ENCODE results near the gene XKR7. TPM values are rescaled to one million over a fixed set of nuclear protein-coding genes. Genes with fewer than 3 reads are reported as not detected.

Gene XKR7
- total and polyA plus RNA-seq, 2 donors (not counting 1 experiment from before 2014, with no cell fraction given) = 0.05 to 0.12 TPM

- Mint-ChIP-seq H3K27ac (no peak overlapping the region), H3K4me1 (peaks cover 9% of the 10 kb centered on the region), H3K27me3 (peaks cover 16% of the 10 kb centered on the region), H3K9me3 (ENCODE audit: insufficient read depth) (no peaks in the 10 kb centered on the region), H3K4me3 (no peak overlapping the region)
- H3K4me1 ChIP-seq (ENCODE audit: control insufficient read depth in 2 of 2, insufficient read depth in 2 of 2, low read length in 2 of 2) = peaks cover 0 to 6% of the 10 kb centered on the region in 2 donors
- no peak overlapping the region for H3K27ac ChIP-seq (ENCODE audit: low read length in 2 of 2)
- POLR2A ChIA-PET = no interaction called here
- no peak for ATAC-seq (ENCODE audit: low read depth)
- intact Hi-C loops (cut with micrococcal nuclease) = no loop called here
- no peaks in the 10 kb centered on the region for H4K20me1 ChIP-seq (ENCODE audit: control insufficient read depth, insufficient read depth, low read length, poor library complexity, severe bottlenecking)
- H3K9me3 ChIP-seq (ENCODE audit: control extremely low read depth in 1 of 3, control insufficient read depth in 2 of 3, insufficient read depth in 1 of 3, low read length in 2 of 3) = no peaks in the 10 kb centered on the region
- H3K4me2 ChIP-seq (replicated peaks; ENCODE audit: low read depth, low read length, poor library complexity, severe bottlenecking) = no peak overlapping the region
- CTCF ChIA-PET = no interaction called here
- no peak for TF ChIP-seq EZH2 (IDR thresholded peaks at IDR 0.05; ENCODE audit: borderline replicate concordance, insufficient read depth, low read depth, low read length, poor library complexity, severe bottlenecking)
- no peak for TF ChIP-seq CTCF (IDR thresholded peaks at IDR 0.05)
- DNase-seq = no peak
- H3K4me3 ChIP-seq (ENCODE audit: control extremely low read depth in 1 of 5, extremely low read depth in 1 of 5, insufficient read depth in 1 of 5, low read depth in 2 of 5, low read length in 4 of 5) = no peak overlapping the region
- H2AFZ ChIP-seq (ENCODE audit: insufficient read depth, low read depth, low read length, poor library complexity, severe bottlenecking) = no peak overlapping the region
- 91% methylated on average over 6 of the region's 9 CpGs for WGBS (ENCODE audit: insufficient coverage)
- no peak overlapping the region for H3K9ac ChIP-seq (ENCODE audit: low read length)
- no peaks in the 10 kb centered on the region for H3K36me3 ChIP-seq (replicated peaks in 1 of 2; ENCODE audit: control extremely low read depth in 1 of 2, control insufficient read depth in 1 of 2, extremely low read depth in 1 of 2, insufficient read depth in 2 of 2, low read length in 1 of 2)
- no peaks in the 10 kb centered on the region for H3K79me2 ChIP-seq (ENCODE audit: control insufficient read depth, insufficient read depth, low read length)
- peaks cover 0 to 8% (median 1%) of the 10 kb centered on the region in 4 experiments for H3K27me3 ChIP-seq (replicated peaks in 1 of 4; ENCODE audit: control extremely low read depth in 1 of 4, control insufficient read depth in 3 of 4, insufficient read depth in 4 of 4, low read length in 3 of 4)
Observed at GRCh38 chr20:31925631-31926030, 42.3 kb upstream of the XKR7 start.

GRCh38 chr20:31926493-31926892 is 41.5 kb upstream of the XKR7 start:
- Histone ChIP-seq H3K4me3 (ENCODE audit: control extremely low read depth in 1 of 5, extremely low read depth in 1 of 5, insufficient read depth in 1 of 5, low read depth in 2 of 5, low read length in 4 of 5) (no peak overlapping the region), H3K36me3 (replicated peaks in 1 of 2; ENCODE audit: control extremely low read depth in 1 of 2, control insufficient read depth in 1 of 2, extremely low read depth in 1 of 2, insufficient read depth in 2 of 2, low read length in 1 of 2) (no peaks in the 10 kb centered on the region), H4K20me1 (ENCODE audit: control insufficient read depth, insufficient read depth, low read length, poor library complexity, severe bottlenecking) (no peaks in the 10 kb centered on the region), H3K79me2 (ENCODE audit: control insufficient read depth, insufficient read depth, low read length) (no peaks in the 10 kb centered on the region), H3K9me3 (ENCODE audit: control extremely low read depth in 1 of 3, control insufficient read depth in 2 of 3, insufficient read depth in 1 of 3, low read length in 2 of 3) (no peaks in the 10 kb centered on the region), H3K9ac (ENCODE audit: low read length) (no peak overlapping the region), H3K27ac (ENCODE audit: low read length in 2 of 2) (no peak overlapping the region), H3K4me1 (ENCODE audit: control insufficient read depth in 2 of 2, insufficient read depth in 2 of 2, low read length in 2 of 2) (peaks cover 0 to 6% of the 10 kb centered on the region in 2 donors), H3K4me2 (replicated peaks; ENCODE audit: low read depth, low read length, poor library complexity, severe bottlenecking) (no peak overlapping the region), H3K27me3 (replicated peaks in 1 of 4; ENCODE audit: control extremely low read depth in 1 of 4, control insufficient read depth in 3 of 4, insufficient read depth in 4 of 4, low read length in 3 of 4) (peaks cover 0 to 8% (median 1%) of the 10 kb centered on the region in 4 experiments), H2AFZ (ENCODE audit: insufficient read depth, low read depth, low read length, poor library complexity, severe bottlenecking) (no peak overlapping the region)
- WGBS (ENCODE audit: insufficient coverage) = 100% methylated on average over 1 of the region's 2 CpGs
- Mint-ChIP-seq H3K27ac (no peak overlapping the region), H3K9me3 (ENCODE audit: insufficient read depth) (no peaks in the 10 kb centered on the region), H3K4me3 (no peak overlapping the region), H3K4me1 (peaks cover 9% of the 10 kb centered on the region), H3K27me3 (peaks cover 16% of the 10 kb centered on the region)
- no peak for TF ChIP-seq EZH2 (IDR thresholded peaks at IDR 0.05; ENCODE audit: borderline replicate concordance, insufficient read depth, low read depth, low read length, poor library complexity, severe bottlenecking)
- TF ChIP-seq CTCF (IDR thresholded peaks at IDR 0.05) = no peak
- ChIA-PET CTCF (no interaction called here), POLR2A (no interaction called here)
- no peak for DNase-seq
- ATAC-seq (ENCODE audit: low read depth) = no peak
- intact Hi-C loops (cut with micrococcal nuclease) = no loop called here

Measured in B cell (primary cell).